NCI-H345 treated with DMSO at 0.1 percent for 48 hours (cell line): ENCODE results near the gene MAN1B1.
"Not testable (repeated sequence)": the region's sequence is repeated elsewhere in the genome, so short reads cannot be mapped to it uniquely, and the experiment has no call there.

Experiments
- DNase-seq: peaks from one replicate; lab custom pipeline; 2025; ENCODE audit not compliant: unreplicated experiment; lab: John Stamatoyannopoulos, UW

MAN1B1 gene

DNA sequence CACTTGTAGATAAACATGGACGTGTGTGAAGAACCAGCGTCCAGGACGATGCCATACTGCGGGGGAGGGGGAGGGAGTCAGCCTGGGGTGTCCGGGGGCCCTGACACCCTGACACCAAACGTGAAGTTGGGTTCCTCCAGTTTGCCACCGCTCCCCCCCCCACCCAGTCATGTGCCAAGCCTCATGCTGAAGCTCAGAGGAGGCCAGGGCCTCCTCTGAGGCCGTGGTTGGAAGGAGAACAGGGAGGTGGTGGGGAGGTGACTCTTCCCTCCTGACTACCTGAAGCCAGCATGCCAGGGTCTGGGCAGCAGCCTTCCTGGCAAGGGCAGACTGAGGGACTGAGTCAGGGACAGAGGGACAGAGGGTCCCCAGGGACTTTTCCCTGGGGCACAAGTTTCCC is 34.5 kb upstream of the MAN1B1 start:
- DNase-seq = no peak

DNA sequence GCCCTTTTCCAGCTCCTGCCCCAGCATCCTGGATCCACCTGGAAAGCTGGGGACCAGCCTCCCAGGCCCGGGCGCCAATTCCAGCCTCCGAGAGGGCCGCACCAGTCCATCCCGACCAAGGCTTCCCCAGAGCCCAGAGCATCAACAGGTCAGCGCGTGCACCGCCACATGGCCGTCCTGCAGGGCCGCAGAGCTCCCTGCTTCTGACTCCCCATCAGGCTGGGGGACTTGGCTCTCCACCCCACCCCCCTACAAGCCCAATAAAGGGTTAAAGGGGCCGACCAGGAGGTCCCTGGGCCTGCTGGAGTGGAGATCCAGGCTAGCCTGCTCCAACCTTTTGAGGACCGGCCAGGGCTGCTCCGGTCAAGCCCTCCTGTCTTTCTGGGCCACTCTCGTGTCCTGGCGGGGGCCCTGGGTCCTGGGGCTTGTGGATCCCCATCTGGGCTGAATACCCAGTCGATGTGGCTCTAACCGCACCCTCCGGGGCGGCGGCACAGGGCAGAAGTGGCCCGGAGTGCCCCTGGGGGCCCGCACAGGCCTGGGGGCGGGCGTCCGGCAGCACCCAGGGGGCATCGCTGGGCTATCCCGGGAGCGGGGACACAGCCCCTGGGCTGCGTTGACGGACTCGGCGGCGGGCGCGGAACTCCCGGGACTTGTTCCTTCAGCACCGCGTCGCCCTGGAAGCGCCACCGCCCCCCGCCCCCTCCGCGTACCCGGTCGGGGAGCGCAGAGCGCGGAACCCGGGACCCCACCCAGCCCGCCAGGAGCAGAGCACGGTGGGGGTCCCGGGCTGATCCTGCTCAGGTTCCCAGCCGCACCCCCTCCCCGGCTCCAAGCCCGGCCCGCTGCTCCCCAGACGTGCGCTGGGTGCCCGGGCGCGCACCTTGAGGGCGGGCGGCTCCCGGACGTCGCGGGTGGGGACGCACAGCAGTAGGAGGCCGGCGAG is 33.5 kb upstream of the MAN1B1 start:
- DNase-seq = no peak

DNA sequence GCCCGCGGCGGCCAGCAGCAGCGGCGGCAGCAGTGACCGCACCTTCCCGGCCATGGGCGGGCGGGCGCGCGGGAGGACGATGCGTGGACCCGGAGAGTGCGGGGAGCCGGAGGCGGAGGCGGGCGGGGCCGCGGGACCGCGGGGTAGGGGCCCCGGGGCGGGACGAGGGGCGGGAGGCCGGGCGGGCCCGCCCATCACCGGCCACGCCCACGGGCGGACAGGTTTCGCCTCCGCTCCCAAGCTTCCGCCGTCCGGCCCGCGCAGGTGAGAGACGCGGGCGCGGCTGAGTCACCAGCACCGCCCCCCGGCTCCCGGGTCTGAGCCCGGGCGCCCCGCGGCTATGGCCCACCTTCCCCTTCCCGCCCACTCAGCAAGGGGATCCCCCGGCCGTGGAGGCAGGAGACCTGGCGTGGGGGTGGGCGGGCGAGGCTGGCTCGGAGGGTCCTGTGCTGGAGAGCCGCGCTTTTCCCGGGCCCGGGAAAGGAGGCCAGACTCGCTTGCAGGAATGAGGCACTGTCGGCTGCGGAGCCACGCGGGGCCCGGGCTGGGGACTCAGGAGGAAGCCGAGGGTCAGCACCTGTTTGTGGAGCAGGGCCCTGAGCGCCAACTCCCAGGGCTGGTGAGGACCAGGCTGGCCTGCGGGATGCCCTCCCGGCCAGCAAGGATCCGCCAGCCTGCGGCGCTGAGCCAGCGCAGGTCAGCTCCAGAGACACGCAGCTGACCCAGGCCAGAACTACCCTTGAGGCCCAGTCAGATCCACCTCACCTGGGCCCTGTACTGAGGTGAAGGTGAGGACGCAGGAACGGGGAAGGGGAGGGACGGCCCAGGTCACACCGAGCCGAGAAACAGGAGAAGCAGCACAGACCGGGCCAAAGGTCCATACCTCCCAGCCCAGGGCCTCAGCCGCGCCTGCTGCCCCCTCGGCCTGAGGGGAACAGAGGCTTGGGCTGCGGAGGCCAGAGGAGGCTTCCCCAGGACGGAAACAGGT is 32.5 kb upstream of the MAN1B1 start, which contains the start of gene ENTPD2:
Gene ENTPD2 (minus strand): TSS at position 118 of the 988 bp plus-strand sequence. CDS start 64 bp downstream, at position 54.
- DNase-seq = peak; percentile 38

DNA sequence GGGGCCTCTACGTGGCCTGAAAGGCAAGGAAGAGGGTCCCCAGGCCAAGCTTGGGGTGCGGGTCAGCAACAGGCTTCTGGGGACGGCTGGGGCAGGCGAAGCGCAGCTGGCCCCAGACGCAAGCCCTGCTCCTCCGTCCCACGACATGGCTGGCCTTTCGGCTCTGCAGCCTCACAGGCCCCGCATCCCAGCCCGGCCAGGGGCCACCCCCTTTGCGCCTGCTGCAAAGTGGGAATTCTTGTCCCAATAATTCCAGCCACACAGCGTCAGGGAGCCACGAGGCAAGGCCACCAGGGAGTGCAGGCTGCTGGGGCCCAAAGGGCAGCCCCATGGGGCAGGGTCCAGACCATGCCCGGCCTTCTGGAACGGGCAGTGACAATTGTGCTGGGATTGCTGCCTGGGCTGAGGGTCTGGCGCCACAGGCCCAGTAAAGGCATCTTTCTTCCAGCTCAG is 31.8 kb upstream of the MAN1B1 start:
- no peak for DNase-seq

DNA sequence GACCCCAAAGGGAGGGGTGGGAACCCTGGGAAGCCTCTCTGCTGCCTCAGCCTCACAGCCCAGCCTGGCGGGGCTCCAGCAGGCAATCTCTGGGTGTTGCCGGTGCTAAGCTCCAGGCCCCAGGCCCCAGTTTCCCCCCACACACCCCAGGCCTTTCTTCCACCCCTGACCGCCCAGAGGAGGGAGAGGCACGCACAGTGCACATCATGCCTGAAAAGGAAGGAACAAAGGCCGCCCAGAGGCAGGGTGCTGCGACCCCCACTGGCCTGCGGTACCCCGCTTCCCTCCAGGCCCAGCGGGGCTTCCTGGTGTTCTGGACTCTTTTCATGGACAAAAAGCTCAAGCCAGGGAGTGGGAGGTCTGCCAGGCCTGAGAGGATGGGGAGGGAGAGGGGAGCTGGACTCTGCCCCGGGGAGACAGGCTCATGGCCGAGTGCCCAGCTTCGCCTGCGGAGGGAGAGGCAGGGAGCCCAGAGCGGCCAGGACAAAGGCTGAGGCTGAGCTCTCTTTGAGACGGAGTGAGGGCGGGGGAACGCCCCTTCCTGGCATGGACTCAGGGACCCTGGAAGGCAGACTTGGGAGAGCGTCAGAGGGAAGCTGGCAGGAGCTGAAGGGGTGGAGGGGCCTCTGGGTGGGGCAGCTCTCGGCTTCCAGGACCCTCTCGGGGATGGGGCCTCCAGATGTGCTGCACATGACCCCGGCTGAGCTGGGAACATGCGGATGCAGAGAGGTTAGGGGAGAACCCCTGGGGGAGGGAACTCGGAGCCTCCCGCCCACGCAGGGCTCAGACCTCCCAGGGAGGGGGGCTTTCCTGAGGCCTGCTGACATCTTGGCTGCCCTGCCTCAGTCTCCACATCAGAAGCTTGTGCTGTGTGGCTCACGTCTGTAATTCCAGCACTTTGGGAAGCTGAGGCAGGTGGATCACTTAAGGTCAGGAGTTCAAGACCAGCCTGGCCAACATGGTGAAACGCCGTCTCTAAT is 31.1 kb upstream of the MAN1B1 start:
- DNase-seq = peak; percentile 49

DNA sequence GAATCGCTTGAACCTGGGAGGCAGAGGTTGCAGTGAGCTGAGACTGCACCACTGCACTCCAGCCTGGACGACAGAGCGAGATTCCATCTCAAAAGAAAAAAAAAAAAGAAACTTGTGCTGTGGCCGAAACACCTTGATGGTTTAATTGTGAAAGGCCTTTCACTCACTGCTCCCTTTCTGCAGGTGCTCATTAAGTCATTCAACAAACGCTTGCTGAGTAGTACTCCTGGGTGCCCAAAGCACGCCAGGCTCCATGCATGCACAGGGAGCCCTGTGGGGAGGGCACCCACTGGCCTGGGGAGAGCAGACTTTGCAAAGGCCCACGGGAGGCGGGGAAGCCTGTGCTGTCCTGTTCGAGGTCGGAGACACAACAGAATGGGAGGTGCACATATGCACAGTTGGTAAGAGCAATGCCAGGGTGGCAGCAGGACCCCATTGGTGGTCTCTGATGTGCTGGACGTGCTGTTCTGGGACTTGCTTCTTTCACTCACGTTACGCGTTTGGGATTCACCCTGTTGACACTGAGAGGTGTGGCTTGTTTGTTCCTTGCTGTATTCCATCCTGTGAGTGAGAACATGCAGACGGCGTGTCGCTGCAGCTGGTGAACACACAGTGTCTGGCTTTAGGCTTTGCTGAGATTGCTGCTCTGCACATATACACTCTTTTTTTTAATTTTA is 29.9 kb upstream of the MAN1B1 start:
- DNase-seq = peak; percentile 74

DNA sequence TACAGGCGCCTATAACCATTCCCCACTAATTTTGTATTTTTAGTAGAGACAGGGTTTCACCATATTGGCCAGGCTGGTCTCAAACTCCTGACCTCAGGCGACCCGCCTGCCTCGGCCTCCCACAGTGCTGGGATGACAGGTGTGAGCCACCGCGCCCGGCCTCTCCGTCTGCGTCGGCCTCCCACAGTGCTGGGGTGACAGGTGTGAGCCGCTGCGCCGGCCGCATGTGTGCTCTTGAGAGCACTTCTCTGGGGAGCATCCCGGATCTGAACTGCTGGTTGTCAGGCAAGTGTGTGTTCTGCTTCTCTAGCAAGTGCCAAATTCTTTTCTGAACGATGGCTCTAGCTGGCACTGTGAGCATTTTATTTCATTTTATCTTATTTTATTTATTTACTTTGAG is 29.2 kb upstream of the MAN1B1 start:
- peak; percentile 90 for DNase-seq

DNA sequence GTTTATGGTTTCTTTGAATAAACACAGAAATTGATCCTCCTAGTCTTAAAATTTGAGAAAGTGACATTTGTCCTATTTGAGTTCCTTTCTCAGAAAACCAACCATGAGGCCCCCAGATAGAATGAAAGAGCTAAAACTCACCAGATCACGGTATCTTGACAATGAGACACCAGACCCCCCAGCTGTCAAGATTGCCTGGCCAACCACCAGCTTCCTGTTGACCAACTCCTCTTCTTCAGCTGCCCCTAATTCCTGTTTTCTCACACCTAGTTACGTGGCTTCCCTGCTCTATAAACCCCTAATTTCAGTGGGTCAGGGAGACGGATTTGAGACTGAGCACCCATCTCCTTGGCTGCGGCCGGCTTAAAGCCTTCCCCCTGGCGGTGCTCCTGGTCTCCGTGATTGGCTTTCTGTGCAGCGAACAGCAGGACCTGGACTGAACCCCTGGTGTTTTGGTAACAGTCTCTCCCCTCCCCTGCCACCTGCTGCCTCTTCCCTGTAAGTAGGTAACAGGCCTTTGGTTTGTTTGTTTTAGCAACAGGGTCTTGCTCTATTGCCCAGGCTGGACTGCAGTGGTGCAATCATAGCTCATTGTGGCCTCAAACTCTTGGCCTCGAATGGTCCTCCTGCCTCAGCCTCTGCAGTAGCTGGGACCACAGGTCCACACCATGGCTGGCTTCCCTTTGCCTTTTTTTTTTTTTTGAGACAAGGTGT is 28.1 kb upstream of the MAN1B1 start:
- peak; percentile 66 for DNase-seq

DNA sequence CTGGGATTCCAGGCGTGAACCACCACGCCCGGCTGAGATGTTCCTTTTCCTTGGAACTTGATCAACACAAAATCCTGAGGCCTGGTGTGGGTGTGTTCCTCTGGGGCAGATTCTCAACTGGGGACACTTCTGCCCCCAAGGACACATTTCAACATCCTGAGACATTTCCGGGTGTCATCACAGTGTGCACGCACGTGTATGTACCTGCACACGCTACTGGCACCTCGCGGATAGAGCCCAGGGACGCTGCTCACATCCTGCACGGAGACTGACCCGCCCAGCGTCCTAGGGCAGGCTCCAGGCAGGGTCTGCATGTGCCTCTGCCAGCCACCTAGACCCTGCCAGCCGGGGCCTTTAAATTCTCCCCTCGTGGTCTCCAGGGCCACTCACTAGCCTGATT is 24.4 kb upstream of the MAN1B1 start:
- DNase-seq = no peak

DNA sequence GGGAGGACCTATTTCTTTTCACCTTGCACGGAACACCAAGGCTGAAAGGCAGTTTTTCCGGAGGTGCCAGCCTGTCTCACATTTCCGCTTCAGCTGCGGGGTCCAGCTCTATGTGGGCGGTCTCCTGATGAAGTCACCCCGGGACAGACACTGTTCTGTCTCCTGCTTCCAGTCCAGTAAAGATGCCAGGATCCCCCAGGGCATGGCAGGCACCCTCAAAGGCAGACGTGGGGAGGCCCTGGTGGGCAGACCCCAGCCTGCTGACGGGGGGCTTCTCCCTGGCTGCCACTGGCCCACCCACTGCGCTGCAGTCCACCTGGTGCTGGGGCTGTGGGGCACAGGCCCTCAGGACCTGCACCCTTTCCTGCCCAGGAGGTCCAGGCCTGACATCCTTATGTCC is 24.0 kb upstream of the MAN1B1 start:
- DNase-seq = not testable (repeated sequence)

DNA sequence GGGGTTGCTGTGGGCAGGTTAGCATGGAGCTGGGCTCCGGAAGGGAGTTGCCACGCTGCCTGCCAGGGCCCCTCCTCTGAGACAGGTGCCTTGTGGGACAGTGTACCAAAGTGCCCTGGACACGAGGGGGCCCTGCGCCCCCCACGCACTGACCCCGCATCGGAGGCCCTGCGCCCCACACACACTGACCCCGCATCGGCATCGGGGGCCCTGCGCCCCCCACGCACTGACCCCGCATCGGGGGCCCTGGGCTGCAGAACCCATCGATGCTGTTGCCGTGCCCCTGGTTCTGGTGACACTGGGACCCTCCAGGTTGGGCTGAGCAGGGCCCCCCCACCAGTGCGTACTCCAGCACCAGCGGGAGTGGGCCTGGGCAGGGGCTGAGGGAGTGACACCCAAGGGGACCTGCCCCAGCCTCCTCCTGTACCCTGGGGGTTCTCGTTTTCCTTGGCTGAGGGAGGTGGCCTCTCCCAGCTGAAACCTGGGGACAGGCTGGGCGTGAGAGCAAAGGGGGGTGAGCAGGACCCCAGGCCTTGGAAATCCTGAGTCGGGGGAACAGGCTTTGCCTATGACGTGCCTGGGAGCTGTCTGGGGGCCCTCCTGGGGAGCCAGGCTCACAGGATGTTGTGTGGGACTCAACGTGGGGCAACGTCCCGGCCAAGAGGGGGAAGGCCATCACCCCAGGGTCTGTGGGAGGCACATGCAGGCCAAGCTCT is 23.3 kb upstream of the MAN1B1 start:
- no peak for DNase-seq

DNA sequence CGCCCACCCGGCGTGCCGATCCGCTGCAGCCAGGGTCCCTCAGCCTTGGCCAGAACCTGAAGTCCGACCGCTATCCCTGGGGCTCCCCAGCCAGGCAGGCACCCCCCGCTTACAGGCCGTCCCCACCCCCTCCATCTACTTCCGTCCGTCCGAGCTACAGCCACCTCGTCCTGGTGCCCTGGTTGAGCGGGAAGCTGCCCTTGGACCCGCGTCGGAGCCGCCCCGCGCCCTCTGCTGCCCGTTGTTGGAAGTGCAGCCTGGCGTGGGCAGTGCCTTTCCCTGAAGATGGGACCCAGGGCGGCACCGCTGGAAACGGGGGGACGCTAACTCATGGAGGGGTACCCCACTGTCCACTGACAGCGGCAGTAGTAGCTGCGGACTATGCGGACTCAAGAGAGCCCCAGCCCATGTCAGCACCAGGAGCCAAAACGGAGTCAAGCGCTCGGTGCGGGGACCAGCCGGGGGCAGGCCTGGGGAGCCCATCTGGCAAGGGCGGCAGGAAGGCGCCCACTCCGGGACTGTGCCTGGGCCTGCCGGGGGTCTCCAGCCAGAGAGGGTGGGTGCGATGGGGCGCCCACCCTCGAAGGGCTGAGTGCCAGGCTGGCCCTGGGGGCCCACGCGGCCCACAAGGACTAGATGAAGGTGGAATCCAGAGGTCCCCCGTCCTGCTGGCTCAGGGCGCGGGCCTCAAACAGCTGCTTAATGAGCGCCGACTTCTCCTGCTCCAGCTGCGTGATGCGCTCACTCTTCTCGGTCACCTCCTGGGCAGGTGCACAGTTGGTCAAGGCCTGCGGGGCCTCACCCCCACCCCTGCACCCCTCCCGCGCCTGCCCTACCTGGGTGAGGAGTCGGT is 22.5 kb upstream of the MAN1B1 start:
- DNase-seq = no peak

DNA sequence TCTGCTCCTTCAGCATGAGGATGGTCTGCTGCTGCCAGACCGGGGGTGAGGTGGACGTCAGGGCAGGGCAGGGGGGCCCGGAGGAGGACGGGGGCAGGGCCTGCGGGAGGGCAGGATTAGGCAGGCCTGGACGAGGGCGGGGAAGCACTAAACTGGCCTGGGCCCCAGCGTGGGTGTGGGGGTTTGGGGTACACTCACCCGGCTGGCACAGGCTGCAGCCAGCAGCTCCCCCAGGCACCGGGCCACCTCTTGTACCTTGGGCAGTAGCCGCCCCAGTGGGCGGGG is 22.0 kb upstream of the MAN1B1 start:
- DNase-seq = no peak

DNA sequence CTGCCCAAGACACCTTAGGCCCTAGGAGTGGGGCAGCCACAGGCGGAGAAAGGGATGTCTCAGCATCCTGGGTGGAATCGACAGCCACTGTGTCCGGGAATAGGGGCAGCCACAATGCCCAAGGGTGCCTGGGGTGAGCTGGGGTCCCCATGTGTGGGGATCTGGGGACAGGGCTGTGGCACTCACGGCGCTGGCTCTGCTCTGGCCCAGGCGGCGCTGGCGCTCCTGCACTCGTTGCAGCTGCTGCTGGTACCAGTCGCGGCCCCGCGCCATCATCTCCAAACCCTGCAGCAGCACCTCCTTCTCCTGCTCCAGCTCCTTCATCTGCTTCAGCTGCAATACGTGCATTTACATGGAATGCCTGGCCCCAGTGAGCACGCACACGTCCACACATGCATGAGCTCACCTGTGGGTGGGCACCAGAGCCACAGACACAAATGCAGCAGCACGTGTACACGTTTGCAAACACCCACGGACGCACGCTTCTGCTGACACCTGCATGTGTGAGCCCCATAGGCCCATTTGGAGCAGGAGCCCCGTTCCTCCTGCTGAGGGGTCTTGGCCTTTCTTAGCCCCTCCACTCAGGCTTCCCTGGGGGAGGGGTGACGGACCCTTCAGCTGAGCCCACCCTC is 21.3 kb upstream of the MAN1B1 start:
- no peak for DNase-seq

DNA sequence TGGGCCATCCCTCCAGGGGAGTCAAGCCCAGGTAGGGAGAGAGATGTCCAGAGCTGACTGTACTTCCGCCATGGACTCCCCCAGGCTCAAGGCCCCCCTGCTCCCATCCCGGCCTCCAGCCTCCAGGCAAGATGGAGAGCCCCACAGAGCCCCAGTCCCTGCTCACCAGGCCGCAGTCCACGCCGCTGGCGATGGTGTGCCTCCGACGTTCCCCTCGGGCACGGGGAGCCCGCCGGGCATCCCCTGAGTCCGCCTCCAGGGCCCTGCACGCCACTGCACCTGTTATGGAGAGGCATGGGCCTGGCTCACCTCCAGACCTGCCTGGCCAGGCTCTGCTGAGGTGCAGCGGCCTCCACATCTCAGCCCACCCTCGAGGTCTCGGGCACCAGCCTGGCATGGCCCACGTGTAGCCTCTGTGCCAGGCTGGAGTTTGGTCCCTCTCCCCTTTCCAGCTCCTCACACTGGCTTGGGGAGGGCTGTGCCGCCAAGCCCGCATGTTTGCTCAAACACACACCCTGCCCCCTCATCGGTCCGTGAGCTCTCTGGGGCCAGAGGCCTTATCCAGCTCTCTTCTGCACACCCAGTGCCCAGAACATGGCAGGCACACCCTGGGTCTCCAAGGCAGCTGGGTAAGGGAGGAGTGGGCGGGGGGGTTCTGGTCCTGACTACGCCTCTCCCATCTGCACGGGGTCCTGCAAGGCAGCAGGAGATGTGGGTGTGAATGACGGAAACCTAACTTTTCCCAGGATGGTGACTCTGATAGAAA is 20.5 kb upstream of the MAN1B1 start:
- DNase-seq = no peak

DNA sequence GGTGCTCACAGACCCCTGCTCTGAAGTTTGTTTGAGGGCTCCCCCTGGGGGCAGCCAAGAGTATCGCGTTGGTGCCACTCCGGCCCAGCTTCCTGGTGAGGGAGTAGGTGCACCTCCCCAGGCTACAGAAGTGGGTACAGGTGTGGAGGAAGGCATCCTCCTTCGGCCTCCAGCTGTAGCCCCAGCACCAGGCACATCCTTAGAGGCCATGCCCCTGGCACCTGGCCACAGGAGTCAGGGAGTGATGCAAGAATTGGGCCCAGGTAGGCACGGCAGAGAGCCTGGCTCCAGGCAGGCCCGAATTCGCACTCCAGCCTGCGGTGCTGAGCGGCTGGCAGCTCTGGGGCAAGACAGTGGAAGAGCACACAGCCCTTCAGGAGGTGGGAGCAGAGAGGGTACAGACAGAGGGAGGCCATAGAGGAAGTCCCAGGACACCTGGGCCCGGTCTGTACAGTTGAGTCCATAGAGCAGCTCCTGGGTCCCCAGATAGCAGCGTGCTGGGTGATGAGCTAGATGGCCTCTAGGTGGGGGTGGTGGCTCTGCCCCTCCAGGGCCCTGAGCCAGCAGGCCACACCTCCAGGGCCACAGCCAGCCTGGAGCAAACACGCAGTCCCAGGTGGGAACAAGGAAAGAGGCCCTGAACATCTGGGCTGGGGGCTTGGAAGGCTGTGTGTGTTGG is 18.8 kb upstream of the MAN1B1 start:
- peak; percentile 82 for DNase-seq
